GM18508 (cell line): ENCODE measurements around the gene CRY2.

Source experiments
- ATAC-seq: cut with Tn5 transposase; IDR thresholded peaks from one replicate; pipeline ENCODE4 v1.9.1; 2021; ENCODE audit warnings: moderate number of reproducible peaks; ENCODE audit not compliant: insufficient read depth, unreplicated experiment

Gene CRY2

GRCh38 chr11:45872651-45873356 lies 25.5 kb downstream of the CRY2 start:
- no peak for ATAC-seq

DNA sequence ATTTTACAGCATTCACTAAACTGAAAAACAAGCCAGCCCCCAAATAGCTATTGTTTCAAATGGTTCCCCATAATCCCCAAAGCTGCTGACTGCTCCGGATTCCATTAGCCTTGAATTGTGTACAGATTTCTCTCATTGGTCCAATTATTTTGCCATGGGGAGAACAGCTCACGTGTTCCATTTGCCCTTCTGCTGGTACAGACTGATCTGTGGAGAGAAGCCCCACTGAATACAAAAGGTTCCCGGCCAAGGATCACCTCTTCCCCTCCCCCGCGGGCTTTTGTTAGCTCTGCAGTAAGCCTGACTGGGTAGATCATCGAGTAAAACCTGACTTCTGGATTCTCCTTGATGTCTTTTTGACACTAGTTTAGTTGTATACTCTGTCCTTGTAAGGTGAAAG lies 29.1 kb downstream of the CRY2 start:
- ATAC-seq: no peak

DNA sequence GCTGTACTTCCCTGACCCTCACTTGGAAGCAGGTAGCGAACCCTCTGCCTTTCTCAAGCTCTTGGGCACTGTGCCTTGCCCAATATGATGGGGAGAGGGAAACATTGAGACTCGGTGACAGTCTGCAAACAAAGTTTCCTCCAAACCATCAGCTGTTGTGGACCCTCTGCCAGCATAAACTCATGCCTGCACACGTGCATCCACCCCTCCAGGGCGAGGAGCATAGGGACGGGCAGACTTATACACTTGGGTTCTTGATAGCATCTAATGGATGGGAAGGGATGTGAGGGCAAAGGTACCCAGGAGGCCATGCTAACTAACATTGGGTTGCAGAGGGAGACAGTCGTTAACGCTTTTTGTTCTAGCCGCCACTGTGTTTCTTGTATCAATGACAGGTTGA lies 29.9 kb downstream of the CRY2 start:
- no peak for ATAC-seq

GRCh38 chr11:45877845-45878244 lies 30.6 kb downstream of the CRY2 start:
- no peak for ATAC-seq

- no peak for ATAC-seq
Measured at GRCh38 chr11:45879803-45880686, 32.8 kb downstream of the CRY2 start.

- ATAC-seq: no peak
Measured at GRCh38 chr11:45880772-45881570, 33.7 kb downstream of the CRY2 start.

DNA sequence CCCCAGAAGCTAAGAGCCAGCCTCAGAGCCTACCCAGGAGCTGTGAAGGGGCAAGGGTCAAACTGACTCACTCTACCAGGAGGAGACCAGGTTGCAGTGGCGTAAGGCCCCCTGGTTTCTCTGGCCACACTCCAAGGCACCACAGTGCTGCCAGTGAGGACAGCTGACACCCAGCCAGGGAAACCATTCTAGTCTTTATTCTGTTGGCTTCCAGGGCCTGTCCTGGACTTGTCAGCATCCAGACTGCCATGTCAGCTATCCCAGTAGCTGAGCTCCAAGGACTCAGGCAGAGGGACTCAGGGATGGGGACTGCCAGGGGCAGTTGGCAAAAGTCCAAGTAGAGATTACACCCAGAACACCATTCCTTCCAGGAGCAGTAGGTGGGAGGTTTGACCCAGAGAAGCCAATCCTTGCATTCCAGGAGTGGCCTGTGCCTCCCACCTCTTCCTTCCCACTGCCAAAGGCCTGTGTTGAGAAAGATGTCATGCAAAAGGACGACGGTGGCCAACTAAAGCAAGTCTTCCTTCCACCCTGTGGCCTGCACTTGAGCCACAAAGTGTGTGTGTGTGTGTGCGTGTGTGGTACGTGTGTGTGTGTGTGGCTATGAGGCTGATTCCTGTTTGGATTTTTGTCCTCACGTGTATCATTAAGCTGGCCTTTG lies 34.6 kb downstream of the CRY2 start:
- ATAC-seq: no peak

- ATAC-seq: no peak
Measured at GRCh38 chr11:45884596-45885185, 37.4 kb downstream of the CRY2 start.

DNA sequence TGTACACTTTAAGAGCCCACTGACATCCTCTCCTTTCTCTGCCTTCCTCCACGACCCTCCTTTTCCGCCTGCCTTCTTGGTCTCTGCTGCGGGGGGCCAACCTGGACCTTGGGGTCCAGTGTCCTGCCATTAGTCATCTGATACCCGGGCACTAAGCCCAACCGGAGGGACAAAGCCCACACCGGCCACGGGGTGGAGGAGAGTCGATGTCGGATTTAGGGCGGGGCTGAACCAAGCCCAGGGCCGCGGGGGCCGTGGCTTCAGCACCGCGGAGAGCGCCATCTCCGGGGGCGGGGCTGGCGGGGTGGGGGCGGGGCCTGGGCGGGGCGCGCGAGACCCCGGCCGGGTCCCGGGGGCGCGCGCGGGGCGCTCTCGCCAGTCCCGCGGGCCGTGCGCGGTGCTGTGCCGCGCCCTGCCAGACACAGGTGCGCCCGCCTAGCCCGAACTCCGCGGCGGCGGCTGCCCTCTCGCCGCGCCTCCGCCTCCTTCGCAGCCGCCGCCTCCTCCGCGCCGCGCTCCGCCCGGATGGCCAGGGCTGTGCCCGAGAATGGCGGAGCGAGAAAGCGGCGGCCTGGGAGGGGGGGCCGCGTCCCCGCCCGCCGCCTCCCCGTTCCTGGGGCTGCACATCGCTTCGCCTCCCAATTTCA lies 38.1 kb downstream of the CRY2 start, which contains the start of gene MAPK8IP1:
TSS of gene MAPK8IP1 (plus strand) at position 378 of the 647 bp plus-strand sequence. CDS start at position 548, 170 bp downstream.
- ATAC-seq: no peak

GRCh38 chr11:45885921-45886721 lies 38.8 kb downstream of the CRY2 start:
- no peak for ATAC-seq

DNA sequence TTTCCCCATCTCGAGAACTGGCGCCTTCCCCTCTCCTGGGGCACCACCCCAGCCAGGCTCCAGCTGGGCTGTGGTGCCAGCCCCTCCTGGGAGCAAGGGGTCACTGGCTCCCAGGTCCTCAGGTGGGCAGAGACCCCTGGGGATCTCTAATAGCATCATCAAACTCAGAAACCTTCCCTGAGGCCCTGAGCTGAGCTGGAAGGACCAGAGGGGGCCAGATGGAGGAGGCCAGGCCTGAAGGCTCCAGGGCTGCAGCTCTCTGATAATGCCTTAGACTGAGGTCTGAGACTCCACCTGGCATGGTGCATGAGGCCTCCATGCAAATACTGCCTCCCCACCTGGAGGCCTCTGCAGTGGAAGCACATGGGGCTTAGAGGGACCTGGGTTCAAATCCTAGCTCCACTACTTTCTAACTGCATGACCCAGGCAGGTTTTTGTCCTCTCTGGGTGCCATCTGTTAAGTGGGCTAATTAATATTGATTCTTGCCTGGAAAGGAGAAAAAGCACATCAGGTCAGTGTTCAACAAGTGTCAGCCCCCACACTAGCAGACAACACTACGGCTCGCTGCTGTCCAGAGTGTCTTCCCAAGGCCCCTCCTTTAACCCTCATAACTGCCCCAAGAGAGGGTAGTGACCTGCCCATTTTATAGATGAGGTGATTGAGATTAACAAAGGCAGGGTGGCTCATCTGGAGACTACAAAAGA lies 39.7 kb downstream of the CRY2 start:
- no peak for ATAC-seq

DNA sequence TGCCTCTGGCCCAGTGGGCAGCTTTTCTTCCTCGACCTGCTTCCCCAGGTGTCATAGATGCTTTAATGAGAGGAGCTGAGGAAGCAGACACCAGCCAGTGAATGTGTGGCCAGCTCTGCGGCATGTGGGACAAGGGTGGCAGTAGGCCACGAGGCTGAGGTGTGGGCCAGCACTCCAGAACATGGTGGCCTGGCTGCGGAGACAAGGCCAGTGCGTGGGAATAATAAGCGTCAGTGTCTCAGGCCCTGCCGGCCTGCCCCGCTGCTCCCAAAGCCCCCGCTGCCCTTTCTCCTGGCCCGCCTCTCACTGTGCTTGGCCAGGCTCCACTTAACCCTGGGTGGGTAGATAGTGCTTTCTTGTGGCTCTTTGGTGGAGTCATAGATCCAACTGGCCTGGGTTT lies 40.3 kb downstream of the CRY2 start:
- no peak for ATAC-seq

DNA sequence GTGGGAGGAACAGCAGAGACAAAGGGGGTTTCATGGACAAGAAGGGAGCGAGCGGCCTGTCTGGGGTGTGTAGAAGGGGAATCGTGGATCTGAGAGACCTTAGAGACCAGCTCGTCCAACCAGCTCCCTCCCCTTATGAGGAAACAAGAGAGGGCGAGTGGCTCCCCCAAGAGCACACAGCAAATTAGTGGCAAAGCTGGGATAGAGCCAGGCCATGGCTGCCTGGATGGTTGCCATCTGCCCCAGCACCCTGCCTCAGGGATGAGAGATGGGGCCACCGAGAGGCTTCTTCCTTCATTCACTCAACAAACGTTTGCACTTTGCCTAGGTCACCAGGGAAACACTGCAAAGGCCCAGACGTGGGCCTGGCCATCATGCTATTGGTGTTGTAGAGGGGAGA lies 42.3 kb downstream of the CRY2 start:
- no peak for ATAC-seq

GRCh38 chr11:45889966-45890365 lies 42.7 kb downstream of the CRY2 start:
- ATAC-seq: no peak

- no peak for ATAC-seq
Measured at GRCh38 chr11:45890886-45891550, 43.7 kb downstream of the CRY2 start.

DNA sequence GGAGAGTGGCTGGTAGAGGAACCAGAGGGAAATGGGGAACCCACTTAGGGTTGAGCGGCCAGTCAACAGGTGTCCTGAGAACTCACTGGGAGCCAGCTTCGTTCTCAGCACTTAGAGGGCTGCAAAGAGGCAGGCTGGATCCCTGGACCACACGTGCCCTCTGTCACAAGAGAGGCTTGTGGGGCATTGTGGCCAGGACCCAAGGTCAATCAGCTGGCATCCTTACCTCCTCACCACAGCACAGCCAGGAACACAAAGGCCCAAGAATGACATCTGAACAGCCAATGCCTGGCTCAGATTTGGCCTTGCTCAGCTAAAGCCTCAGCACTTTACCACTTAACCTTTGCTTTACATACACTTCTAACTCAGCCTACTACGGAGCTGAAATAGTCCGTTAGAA lies 45.6 kb downstream of the CRY2 start:
- no peak for ATAC-seq

DNA sequence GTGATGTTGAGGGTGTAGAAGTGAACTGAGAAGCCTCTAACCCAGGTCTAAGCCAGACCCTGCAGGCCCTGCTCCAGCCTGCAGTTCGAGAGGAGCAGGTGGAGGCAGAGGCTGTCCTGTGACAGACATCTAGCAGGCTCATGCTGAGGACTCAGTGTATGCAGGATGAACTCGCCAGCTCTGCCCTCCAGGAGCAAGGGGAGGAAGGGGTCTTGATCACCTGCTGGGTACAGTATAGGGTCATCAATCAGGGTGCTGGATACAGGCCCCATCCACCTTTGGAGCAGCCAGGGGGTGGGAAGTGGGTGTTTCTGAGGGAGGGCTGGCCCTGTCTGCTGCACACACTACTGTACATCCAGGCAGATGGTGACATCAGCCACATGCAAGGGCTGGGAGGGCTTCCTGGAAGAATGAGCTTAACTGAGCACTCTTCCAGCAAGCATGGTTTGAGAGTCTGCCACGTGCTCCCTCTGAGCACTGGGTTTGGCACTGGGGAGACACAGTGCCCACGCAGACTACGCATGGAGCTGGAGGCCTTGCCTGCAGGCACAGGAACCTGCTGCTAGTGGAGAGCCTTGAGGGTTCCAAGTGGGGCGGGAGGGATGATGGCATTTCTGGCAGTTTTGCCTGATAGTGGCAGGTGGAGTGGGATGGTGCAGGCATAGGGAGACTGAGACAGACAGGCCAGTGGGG lies 47.4 kb downstream of the CRY2 start:
- no peak for ATAC-seq
